H9 (cell line): ENCODE data around the gene CACNA2D3. TPM values are rescaled to one million over a fixed set of nuclear protein-coding genes. Genes with fewer than 3 reads are reported as not detected.

Experiments used
- DNase-seq: peaks from one replicate; pipeline ENCODE4 v3.0.0-alpha.2; 2017
- H2AFZ ChIP-seq: one replicate; pipeline ENCODE4 v1.6.1; 2013; ENCODE audit warnings: mild to moderate bottlenecking, low read length, control low read depth, moderate library complexity
- H2AK5ac ChIP-seq: 2 replicates; pipeline ENCODE4 v1.6.1; 2013; ENCODE audit warnings: low read length, control low read depth, mixed read lengths; ENCODE audit not compliant: insufficient read length
- H2BK120ac ChIP-seq: one replicate; pipeline ENCODE4 v1.6.1; 2013; ENCODE audit warnings: low read depth, mild to moderate bottlenecking, low read length, control low read depth, inconsistent platforms; ENCODE audit not compliant: poor library complexity, severe bottlenecking
- H2BK12ac ChIP-seq: 2 replicates; pipeline ENCODE4 v1.6.1; 2013; ENCODE audit warnings: low read length, control low read depth, mixed read lengths, low read depth; ENCODE audit not compliant: insufficient read length
- H2BK15ac ChIP-seq: 2 replicates; pipeline ENCODE4 v1.6.1; 2013; ENCODE audit warnings: low read depth, low read length, control low read depth
- H2BK20ac ChIP-seq: one replicate; pipeline ENCODE4 v1.6.1; 2013; ENCODE audit warnings: low read depth, mild to moderate bottlenecking, low read length, control low read depth, inconsistent platforms; ENCODE audit not compliant: poor library complexity, severe bottlenecking
- H2BK5ac ChIP-seq: 2 replicates; pipeline ENCODE4 v1.6.1; 2013; ENCODE audit warnings: low read length, control low read depth, mixed read lengths; ENCODE audit not compliant: insufficient read length
- H3K14ac ChIP-seq: 2 replicates; pipeline ENCODE4 v1.6.1; 2013; ENCODE audit warnings: low read length, control low read depth; ENCODE audit not compliant: insufficient read depth
- H3K18ac ChIP-seq: 2 replicates; pipeline ENCODE4 v1.6.1; 2013; ENCODE audit warnings: low read depth, mild to moderate bottlenecking, mixed read lengths, low read length, control low read depth; ENCODE audit not compliant: insufficient read length
- H3K23ac ChIP-seq: 2 replicates; pipeline ENCODE4 v1.6.1; 2013; ENCODE audit warnings: low read length, control low read depth, mixed read lengths, low read depth; ENCODE audit not compliant: insufficient read length
- H3K23me2 ChIP-seq: 2 replicates; pipeline ENCODE4 v1.6.1; 2013; ENCODE audit warnings: low read depth, mild to moderate bottlenecking, mixed read lengths, low read length, control low read depth; ENCODE audit not compliant: insufficient read length, poor library complexity, severe bottlenecking
- H3K27ac ChIP-seq: 2 replicates; pipeline ENCODE4 v1.5.1; 2013; ENCODE audit warnings: low read length, control low read depth, mixed read lengths, low read depth; ENCODE audit not compliant: insufficient read length
- H3K27me3 ChIP-seq: 2 replicates; pipeline ENCODE4 v1.6.1; 2013; ENCODE audit warnings: low read length, control low read depth, inconsistent platforms; ENCODE audit not compliant: insufficient read depth
- H3K4ac ChIP-seq: 2 replicates; pipeline ENCODE4 v1.6.1; 2013; ENCODE audit warnings: low read depth, mild to moderate bottlenecking, control low read depth, inconsistent platforms, low read length, moderate library complexity
- H3K4me1 ChIP-seq: 2 replicates; pipeline ENCODE4 v1.6.1; 2013; ENCODE audit warnings: low read length, control low read depth, inconsistent platforms; ENCODE audit not compliant: insufficient read depth
- H3K4me2 ChIP-seq: 2 replicates; pipeline ENCODE4 v1.6.1; 2013; ENCODE audit warnings: low read length, control low read depth, mixed read lengths; ENCODE audit not compliant: insufficient read length, insufficient read depth
- H3K56ac ChIP-seq: 2 replicates; pipeline ENCODE4 v1.6.1; 2013; ENCODE audit warnings: low read depth, mild to moderate bottlenecking, mixed read lengths, low read length, control low read depth; ENCODE audit not compliant: insufficient read length
- H3K79me1 ChIP-seq: 2 replicates; pipeline ENCODE4 v1.6.1; 2013; ENCODE audit warnings: low read depth, mild to moderate bottlenecking, moderate library complexity, low read length, control low read depth, inconsistent platforms; ENCODE audit not compliant: insufficient read depth, poor library complexity, severe bottlenecking
- H3K79me2 ChIP-seq: 2 replicates; pipeline ENCODE4 v1.6.1; 2013; ENCODE audit warnings: low read length, control low read depth, inconsistent platforms; ENCODE audit not compliant: insufficient read depth
- H3K9ac ChIP-seq: 2 replicates; pipeline ENCODE4 v1.6.1; 2013; ENCODE audit warnings: low read length, control low read depth, mixed read lengths; ENCODE audit not compliant: insufficient read length; ENCODE audit errors: extremely low read depth
- H3K9me3 ChIP-seq: one replicate; pipeline ENCODE4 v1.6.1; 2013; ENCODE audit warnings: low read depth, low read length, inconsistent platforms; ENCODE audit not compliant: control insufficient read depth
- H3T11ph ChIP-seq: one replicate; pipeline ENCODE4 v1.6.1; 2013; ENCODE audit warnings: mild to moderate bottlenecking, low read length, control low read depth, inconsistent platforms
- H4K20me1 ChIP-seq: one replicate; pipeline ENCODE4 v1.6.1; 2013; ENCODE audit not compliant: control insufficient read depth, insufficient read length, insufficient read depth
- H4K5ac ChIP-seq: 2 replicates; pipeline ENCODE4 v1.6.1; 2013; ENCODE audit warnings: low read depth, mild to moderate bottlenecking, mixed read lengths, low read length, control low read depth; ENCODE audit not compliant: insufficient read length
- H4K8ac ChIP-seq: replicated peaks from 2 replicates; pipeline ENCODE4 v1.6.1; 2013; ENCODE audit warnings: low read length, control low read depth, mixed read lengths, low read depth; ENCODE audit not compliant: insufficient read length
- H4K91ac ChIP-seq: 2 replicates; pipeline ENCODE4 v1.6.1; 2013; ENCODE audit warnings: low read depth, mild to moderate bottlenecking, moderate library complexity, mixed read lengths, low read length, control low read depth; ENCODE audit not compliant: insufficient read length
- H3K27ac Mint-ChIP-seq, 3 experiments: 2 replicates in 2 of 3; 3 replicates in 1 of 3; pipeline ENCODE4 v1.8.0; 2020 to 2021; ENCODE audit warnings: mixed read lengths in 3 of 3, mild to moderate bottlenecking in 1 of 3, moderate library complexity in 1 of 3
- H3K27me3 Mint-ChIP-seq: 2 replicates; pipeline ENCODE4 v1.8.0; 2021; ENCODE audit warnings: low read depth, mild to moderate bottlenecking, moderate library complexity, mixed read lengths
- H3K36me3 Mint-ChIP-seq, 3 experiments: 2 replicates in 2 of 3; 3 replicates in 1 of 3; pipeline ENCODE4 v1.8.0; 2020 to 2021; ENCODE audit warnings: low read depth in 3 of 3, mixed read lengths in 3 of 3; ENCODE audit not compliant: insufficient read depth in 1 of 3
- H3K4me1 Mint-ChIP-seq, 2 experiments: 2 replicates each; pipeline ENCODE4 v1.8.0; 2020; ENCODE audit warnings: mixed read lengths in 2 of 2
- H3K4me3 Mint-ChIP-seq, 2 experiments: 2 replicates in 1 of 2; 3 replicates in 1 of 2; pipeline ENCODE4 v1.8.0; 2020 to 2021; ENCODE audit warnings: mild to moderate bottlenecking in 2 of 2, mixed read lengths in 2 of 2, moderate library complexity in 1 of 2
- H3K9me3 Mint-ChIP-seq, 2 experiments: 2 replicates in 1 of 2; 3 replicates in 1 of 2; pipeline ENCODE4 v1.8.0; 2020; ENCODE audit warnings: mild to moderate bottlenecking in 2 of 2, mixed read lengths in 2 of 2, moderate library complexity in 1 of 2
- CTCF ChIP-seq: fragments of 200-600 bp; sonication (generic); conservative IDR thresholded peaks from 3 replicates; pipeline ENCODE4 v1.8.0; 2021; ENCODE audit warnings: antibody characterized with exemption, mild to moderate bottlenecking
- WGBS: extraction: QIAGEN DNeasy Blood & Tissue Kit; methylation state at CpG from one replicate; pipeline ENCODE4 v1.1.7; 2013; ENCODE audit warnings: missing lambda C conversion rate, low lambda C conversion rate, mixed read lengths; ENCODE audit not compliant: insufficient read length; ENCODE audit errors: extremely low coverage; 5-methylcytosine and 5-hydroxymethylcytosine counted together
- total RNA-seq: library from RNA; stranded (reverse); gene quantifications from 2 replicates; pipeline ENCODE4 v1.2.1, GENCODE V29; 2021

CACNA2D3 gene
- total RNA-seq, 1 experiment from 2014 or later: 3.2 TPM

DNA sequence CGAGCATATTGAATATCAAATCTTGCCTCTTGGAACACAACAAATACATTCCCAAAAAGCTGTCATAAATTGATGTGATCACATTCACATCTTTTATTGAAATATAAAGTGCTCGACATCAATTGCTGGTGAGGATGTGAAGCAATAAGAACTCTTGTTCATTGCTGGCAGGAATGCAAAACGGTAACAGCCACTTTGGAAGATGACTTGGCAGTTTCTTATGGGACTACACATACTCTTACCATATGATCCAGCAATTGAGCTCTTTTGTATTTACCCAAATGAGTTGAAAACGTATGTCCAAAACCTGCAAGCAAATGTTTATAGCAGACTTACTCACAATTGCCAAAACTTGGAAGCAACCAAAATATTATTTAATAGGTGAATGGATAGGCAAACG is 234.9 kb downstream of the CACNA2D3 start:
- no peak overlapping the region for H4K5ac ChIP-seq
- H3K18ac ChIP-seq: no peak overlapping the region
- peaks cover 11 to 12% of the 10 kb centered on the region in 2 experiments for H3K4me1 Mint-ChIP-seq

More for the DNA sequence above, 234.9 kb downstream of the CACNA2D3 start:
- no peak overlapping the region for H3K14ac ChIP-seq
- Mint-ChIP-seq H3K4me3 (no peak overlapping the region), H3K27ac (no peak overlapping the region), H3K9me3 (no peaks in the 10 kb centered on the region), H3K27me3 (0 out of 2 replicates have a peak, but pooled peaks cover 1% of the 10 kb centered on the region), H3K36me3 (no peaks in the 10 kb centered on the region)
- no peaks in the 10 kb centered on the region for H3K79me2 ChIP-seq
- no peak overlapping the region for H4K8ac ChIP-seq
- H3K23ac ChIP-seq: no peak overlapping the region
- no peak overlapping the region for H2BK5ac ChIP-seq
- no peak overlapping the region for H2BK15ac ChIP-seq
- no peak for DNase-seq
- no CpG with 5 or more reads among the region's 5 CpGs for WGBS
- H3K27ac ChIP-seq: no peak overlapping the region
- H3K9ac ChIP-seq: no peak overlapping the region
- H3K4me1 ChIP-seq: no peaks in the 10 kb centered on the region
- H3K27me3 ChIP-seq: no peaks in the 10 kb centered on the region
- no peaks in the 10 kb centered on the region for H3K79me1 ChIP-seq
- H3K4me2 ChIP-seq: no peak overlapping the region
- no peak overlapping the region for H3K56ac ChIP-seq
- no peak overlapping the region for H2AFZ ChIP-seq
- H3K23me2 ChIP-seq: no peaks in the 10 kb centered on the region
- H3T11ph ChIP-seq: no peak overlapping the region
- H3K9me3 ChIP-seq: no peaks in the 10 kb centered on the region
- H2BK120ac ChIP-seq: no peak overlapping the region
- H2BK20ac ChIP-seq: no peak overlapping the region
- no peak overlapping the region for H2BK12ac ChIP-seq
- no peaks in the 10 kb centered on the region for H4K20me1 ChIP-seq
- TF ChIP-seq CTCF: no peak
- H2AK5ac ChIP-seq: no peak overlapping the region
- no peak overlapping the region for H4K91ac ChIP-seq
- no peak overlapping the region for H3K4ac ChIP-seq
